ENCODE data around the gene ERC2.

DNA sequence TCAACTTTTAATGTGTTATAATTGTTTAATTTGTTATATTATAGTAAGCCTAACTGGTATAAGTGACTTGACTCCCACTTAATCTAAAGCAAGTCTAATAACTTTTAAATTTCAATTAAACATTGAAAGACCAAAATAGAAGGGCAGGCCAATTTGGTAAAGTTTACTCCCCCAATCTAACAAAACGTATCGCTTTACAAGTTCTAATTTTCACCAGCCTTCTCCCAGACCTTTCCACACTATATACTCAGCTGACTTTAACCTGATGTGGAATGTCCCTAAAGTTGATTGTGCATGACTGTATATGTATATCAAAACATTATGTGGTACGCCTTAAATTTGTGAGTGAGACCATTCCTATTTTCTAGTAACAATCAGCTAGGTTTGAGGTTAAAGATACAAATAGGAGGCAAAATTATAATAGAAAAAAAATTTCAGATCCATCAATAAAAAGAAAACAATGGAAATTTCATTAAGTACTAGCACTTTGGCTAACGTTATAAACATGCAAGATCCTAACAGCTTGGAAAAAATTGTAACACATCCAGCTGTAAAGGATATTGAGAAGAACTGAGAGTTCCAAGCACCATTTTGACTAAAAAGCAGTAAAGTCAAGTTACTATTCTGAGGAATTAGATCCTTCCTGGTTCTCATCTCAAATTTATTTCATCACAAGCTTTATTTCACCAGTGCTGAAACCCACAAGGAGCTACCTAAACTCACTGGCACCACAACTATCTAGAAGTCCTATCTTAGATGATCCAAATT, 199.5 kb downstream of the ERC2 start:
- TF ChIP-seq, protein P1, sequence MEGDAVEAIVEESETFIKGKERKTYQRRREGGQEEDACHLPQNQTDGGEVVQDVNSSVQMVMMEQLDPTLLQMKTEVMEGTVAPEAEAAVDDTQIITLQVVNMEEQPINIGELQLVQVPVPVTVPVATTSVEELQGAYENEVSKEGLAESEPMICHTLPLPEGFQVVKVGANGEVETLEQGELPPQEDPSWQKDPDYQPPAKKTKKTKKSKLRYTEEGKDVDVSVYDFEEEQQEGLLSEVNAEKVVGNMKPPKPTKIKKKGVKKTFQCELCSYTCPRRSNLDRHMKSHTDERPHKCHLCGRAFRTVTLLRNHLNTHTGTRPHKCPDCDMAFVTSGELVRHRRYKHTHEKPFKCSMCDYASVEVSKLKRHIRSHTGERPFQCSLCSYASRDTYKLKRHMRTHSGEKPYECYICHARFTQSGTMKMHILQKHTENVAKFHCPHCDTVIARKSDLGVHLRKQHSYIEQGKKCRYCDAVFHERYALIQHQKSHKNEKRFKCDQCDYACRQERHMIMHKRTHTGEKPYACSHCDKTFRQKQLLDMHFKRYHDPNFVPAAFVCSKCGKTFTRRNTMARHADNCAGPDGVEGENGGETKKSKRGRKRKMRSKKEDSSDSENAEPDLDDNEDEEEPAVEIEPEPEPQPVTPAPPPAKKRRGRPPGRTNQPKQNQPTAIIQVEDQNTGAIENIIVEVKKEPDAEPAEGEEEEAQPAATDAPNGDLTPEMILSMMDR (IDR thresholded peaks at IDR 0.05): no peak
- TF ChIP-seq POLR2A (IDR thresholded peaks at IDR 0.05) (no peak), POLR2AphosphoS5 (IDR thresholded peaks at IDR 0.05) (no peak)
